Type B pancreatic cell (in vitro differentiated cells): ENCODE results near the gene PCNT. TPM values are rescaled to one million over a fixed set of nuclear protein-coding genes. Genes with fewer than 3 reads are reported as not detected.

Experiments
- DNase-seq: peaks from one replicate; pipeline ENCODE4 v3.0.0; 2021; ENCODE audit warnings: mixed read lengths; ENCODE audit not compliant: unreplicated experiment; ENCODE audit errors: extremely low spot score
- H3K27ac Mint-ChIP-seq: 2 replicates; pipeline ENCODE4 v1.8.0; 2021; ENCODE audit warnings: mild to moderate bottlenecking, mixed read lengths
- H3K27me3 Mint-ChIP-seq: 2 replicates; pipeline ENCODE4 v1.8.0; 2021; ENCODE audit warnings: mixed read lengths
- H3K36me3 Mint-ChIP-seq: 2 replicates; pipeline ENCODE4 v1.8.0; 2021; ENCODE audit warnings: mixed read lengths
- H3K4me1 Mint-ChIP-seq: one replicate; pipeline ENCODE4 v1.8.0; 2021; ENCODE audit warnings: mixed read lengths; ENCODE audit not compliant: unreplicated experiment
- H3K4me3 Mint-ChIP-seq: 2 replicates; pipeline ENCODE4 v1.8.0; 2021; ENCODE audit warnings: mild to moderate bottlenecking, mixed read lengths
- H3K9me3 Mint-ChIP-seq: 2 replicates; pipeline ENCODE4 v1.8.0; 2021; ENCODE audit warnings: mixed read lengths
- CTCF ChIP-seq: fragments of 200-600 bp; sonication (generic); conservative IDR thresholded peaks from 2 replicates; pipeline ENCODE4 v1.5.0; 2021; ENCODE audit warnings: antibody characterized with exemption, mild to moderate bottlenecking
- total RNA-seq: library from RNA; stranded (reverse); gene quantifications from 2 replicates; pipeline ENCODE4 v1.2.1, GENCODE V29; 2021; ENCODE audit warnings: low replicate concordance

Gene PCNT
- total RNA-seq, 1 donor from 2014 or later: 50.3 TPM

- H3K27ac Mint-ChIP-seq: no peak overlapping the region
- TF ChIP-seq CTCF: no peak
- no peak for DNase-seq
- H3K27me3 Mint-ChIP-seq: no peaks in the 10 kb centered on the region
- H3K9me3 Mint-ChIP-seq: no peaks in the 10 kb centered on the region
- no peak overlapping the region for H3K4me3 Mint-ChIP-seq
- H3K36me3 Mint-ChIP-seq: no peaks in the 10 kb centered on the region
- no peaks in the 10 kb centered on the region for H3K4me1 Mint-ChIP-seq
These were observed 100.7 kb downstream of the PCNT start for GRCh38 chr21:46424621-46425020.

GRCh38 chr21:46425041-46425440, 101.1 kb downstream of the PCNT start:
- Mint-ChIP-seq H3K27ac (no peak overlapping the region), H3K4me3 (no peak overlapping the region)
- no peak for TF ChIP-seq CTCF

GRCh38 chr21:46425571-46425970, 101.6 kb downstream of the PCNT start:
- no peaks in the 10 kb centered on the region for H3K27me3 Mint-ChIP-seq
- H3K4me1 Mint-ChIP-seq: no peaks in the 10 kb centered on the region
- no peak for DNase-seq
- TF ChIP-seq CTCF: no peak
- no peak overlapping the region for H3K27ac Mint-ChIP-seq
- no peaks in the 10 kb centered on the region for H3K9me3 Mint-ChIP-seq
- no peaks in the 10 kb centered on the region for H3K36me3 Mint-ChIP-seq
- no peak overlapping the region for H3K4me3 Mint-ChIP-seq

More at GRCh38 chr21:46425041-46425440, 101.1 kb downstream of the PCNT start:
- no peaks in the 10 kb centered on the region for H3K27me3 Mint-ChIP-seq
- H3K4me1 Mint-ChIP-seq: no peaks in the 10 kb centered on the region
- no peak for DNase-seq
- no peaks in the 10 kb centered on the region for H3K36me3 Mint-ChIP-seq
- no peaks in the 10 kb centered on the region for H3K9me3 Mint-ChIP-seq

GRCh38 chr21:46426313-46427046, 102.5 kb downstream of the PCNT start:
- Mint-ChIP-seq H3K36me3 (peaks cover 5% of the 10 kb centered on the region), H3K9me3 (no peaks in the 10 kb centered on the region), H3K4me1 (no peaks in the 10 kb centered on the region), H3K27ac (no peak overlapping the region), H3K27me3 (no peaks in the 10 kb centered on the region), H3K4me3 (no peak overlapping the region)
- TF ChIP-seq CTCF: no peak
- no peak for DNase-seq

- H3K4me1 Mint-ChIP-seq: no peaks in the 10 kb centered on the region
These were observed 103.6 kb downstream of the PCNT start for GRCh38 chr21:46427516-46427915.

More at GRCh38 chr21:46427516-46427915, 103.6 kb downstream of the PCNT start:
- no peak for DNase-seq
- Mint-ChIP-seq H3K36me3 (peaks cover 5% of the 10 kb centered on the region), H3K27me3 (no peaks in the 10 kb centered on the region), H3K9me3 (no peaks in the 10 kb centered on the region), H3K4me3 (no peak overlapping the region), H3K27ac (no peak overlapping the region)
- TF ChIP-seq CTCF: no peak
